GM23248 (cell line): ENCODE measurements around the gene SURF1. TPM values are rescaled to one million over a fixed set of nuclear protein-coding genes. Genes with fewer than 3 reads are reported as not detected.

Experiments
- DNase-seq: peaks from one replicate; pipeline ENCODE4 v3.0.0-alpha.2; 2015
- H2AFZ ChIP-seq: fragments of 200-600 bp; sonication (generic); 2 replicates; pipeline ENCODE4 v1.6.1; 2016; ENCODE audit warnings: antibody characterized with exemption
- H3F3A ChIP-seq: fragments of 200-600 bp; sonication (generic); 2 replicates; pipeline ENCODE4 v1.6.1; 2016; ENCODE audit warnings: mild to moderate bottlenecking, antibody characterized with exemption, mixed run types; ENCODE audit not compliant: insufficient read depth
- H3K27ac ChIP-seq: fragments of 200-600 bp; sonication (generic); 2 replicates; pipeline ENCODE4 v1.5.1; 2016; ENCODE audit warnings: mild to moderate bottlenecking
- H3K27me3 ChIP-seq: fragments of 200-600 bp; sonication (generic); replicated peaks from 2 replicates; pipeline ENCODE4 v1.6.1; 2016; ENCODE audit warnings: mild to moderate bottlenecking; ENCODE audit not compliant: insufficient read depth
- H3K36me3 ChIP-seq: fragments of 200-600 bp; sonication (generic); 2 replicates; pipeline ENCODE4 v1.6.1; 2016; ENCODE audit warnings: low read depth, mild to moderate bottlenecking
- H3K4me1 ChIP-seq: fragments of 200-600 bp; sonication (generic); 2 replicates; pipeline ENCODE4 v1.6.1; 2016; ENCODE audit warnings: mild to moderate bottlenecking; ENCODE audit not compliant: insufficient read depth
- H3K4me2 ChIP-seq: fragments of 200-600 bp; sonication (generic); one replicate; pipeline ENCODE4 v1.6.1; 2016; ENCODE audit warnings: mild to moderate bottlenecking; ENCODE audit not compliant: unreplicated experiment
- H3K4me3 ChIP-seq: fragments of 200-600 bp; sonication (generic); 2 replicates; pipeline ENCODE4 v1.5.1; 2016; ENCODE audit warnings: mild to moderate bottlenecking
- H3K79me2 ChIP-seq: fragments of 200-600 bp; sonication (generic); 2 replicates; pipeline ENCODE4 v1.6.1; 2016; ENCODE audit warnings: mild to moderate bottlenecking; ENCODE audit not compliant: insufficient read depth
- H3K9ac ChIP-seq: fragments of 200-600 bp; sonication (generic); 2 replicates; pipeline ENCODE4 v1.6.1; 2016; ENCODE audit warnings: mild to moderate bottlenecking
- H3K9me2 ChIP-seq: fragments of 200-600 bp; sonication (generic); 2 replicates; pipeline ENCODE4 v1.6.1; 2016; ENCODE audit warnings: mixed run types, mild to moderate bottlenecking, moderate library complexity; ENCODE audit not compliant: insufficient read depth
- H3K9me3 ChIP-seq: fragments of 200-600 bp; sonication (generic); one replicate; pipeline ENCODE4 v1.6.1; 2017; ENCODE audit warnings: low read depth
- H4K20me1 ChIP-seq: fragments of 200-600 bp; sonication (generic); 2 replicates; pipeline ENCODE4 v1.6.0; 2016; ENCODE audit not compliant: insufficient read depth
- EZH2 ChIP-seq: fragments of 200-600 bp; sonication (generic); IDR thresholded peaks from 2 replicates; pipeline ENCODE4 v1.6.1; 2018; ENCODE audit warnings: antibody characterized with exemption, mild to moderate bottlenecking; ENCODE audit not compliant: insufficient read depth, poor library complexity, severe bottlenecking
- EZH2phosphoT487 ChIP-seq: fragments of 200-600 bp; sonication (generic); IDR thresholded peaks from 2 replicates; pipeline ENCODE4 v1.6.1; 2018; ENCODE audit warnings: antibody characterized with exemption, moderate library complexity, mild to moderate bottlenecking, low read depth; ENCODE audit not compliant: insufficient read depth
- WGBS, 2 experiments: methylation state at CpG; one replicate each; pipeline ENCODE4 v1.1.6; 2015 to 2017; ENCODE audit warnings: low lambda C conversion rate in 2 of 2, low coverage in 1 of 2; ENCODE audit errors: missing lambda C conversion rate in 2 of 2; 5-methylcytosine and 5-hydroxymethylcytosine counted together
- in situ Hi-C: fragments of 300-500 bp; cut with MboI; formaldehyde crosslinking; loops from 2 replicates; pipeline ENCODE4 v1.15.0; 2020
- polyA plus RNA-seq: library from polyadenylated mRNA; unstranded; fragments of >200 nt; fragmentation: Nextera tagmentation; extraction: Ambion mirVana; gene quantifications from 2 replicates; pipeline ENCODE4 v1.2.1, GENCODE V29; 2016
- total RNA-seq: library from RNA; depleted of rRNA; stranded (reverse); fragments of >200 nt; shearing (Covaris generic); gene quantifications from 2 replicates; pipeline ENCODE4 v1.2.3, GENCODE V29; 2014

SURF1 gene
- total and polyA plus RNA-seq, 2 experiments from 2014 or later, result 29.1 to 57.4 TPM

GRCh38 chr9:133368249-133368881, 12.1 kb upstream of the SURF1 start:
- 54% methylated on average over 18 of the region's 18 CpGs for WGBS, 2 experiments
- Histone ChIP-seq H3K9me3 (no peaks in the 10 kb centered on the region), H3K27me3 (no peaks in the 10 kb centered on the region), H3K9ac (peak overlapping the region; percentile 28; the same call in 1 of the 2 replicates), H3F3A (peaks cover 32% of the 10 kb centered on the region), H4K20me1 (peaks cover 72% of the 10 kb centered on the region), H3K9me2 (no peaks in the 10 kb centered on the region), H3K4me2 (no peak overlapping the region), H3K79me2 (peaks cover 100% of the 10 kb centered on the region), H3K4me1 (peaks cover 47% of the 10 kb centered on the region), H3K4me3 (no peak overlapping the region), H3K27ac (peak overlapping the region; percentile 0; the same call in 1 of the 2 replicates), H3K36me3 (peaks cover 44% of the 10 kb centered on the region), H2AFZ (no peak overlapping the region)
- in situ Hi-C loops, result no loop called here
- TF ChIP-seq EZH2phosphoT487 (no peak), EZH2 (no peak)
- peak; percentile 40 for DNase-seq

GRCh38 chr9:133367778-133368177, 11.5 kb upstream of the SURF1 start:
- H3K9me3 ChIP-seq, result no peaks in the 10 kb centered on the region
- H3K36me3 ChIP-seq, result peaks cover 44% of the 10 kb centered on the region
- no peak overlapping the region for H2AFZ ChIP-seq
- H3K4me1 ChIP-seq, result peaks cover 43% of the 10 kb centered on the region
- TF ChIP-seq EZH2phosphoT487, result no peak
- no peak for TF ChIP-seq EZH2
- H3K27me3 ChIP-seq, result no peaks in the 10 kb centered on the region
- no peaks in the 10 kb centered on the region for H3K9me2 ChIP-seq
- H3K4me2 ChIP-seq, result no peak overlapping the region
- H3K27ac ChIP-seq, result 0 out of 2 replicates have a peak overlapping the region, but pooled peaks have one; percentile 0
- in situ Hi-C loops, result no loop called here
- H4K20me1 ChIP-seq, result peaks cover 66% of the 10 kb centered on the region
- no peak overlapping the region for H3K4me3 ChIP-seq
- DNase-seq, result no peak
- peak overlapping the region; percentile 28; the same call in 1 of the 2 replicates for H3K9ac ChIP-seq
- WGBS, 2 experiments, result 68 to 69% methylated on average over 10 of the region's 10 CpGs
- H3F3A ChIP-seq, result peaks cover 33% of the 10 kb centered on the region
- H3K79me2 ChIP-seq, result peaks cover 100% of the 10 kb centered on the region

GRCh38 chr9:133367221-133367620, 10.9 kb upstream of the SURF1 start:
- no peak for TF ChIP-seq EZH2
- TF ChIP-seq EZH2phosphoT487, result no peak
- Histone ChIP-seq H4K20me1 (peaks cover 62% of the 10 kb centered on the region), H3K36me3 (peaks cover 48% of the 10 kb centered on the region)

DNA sequence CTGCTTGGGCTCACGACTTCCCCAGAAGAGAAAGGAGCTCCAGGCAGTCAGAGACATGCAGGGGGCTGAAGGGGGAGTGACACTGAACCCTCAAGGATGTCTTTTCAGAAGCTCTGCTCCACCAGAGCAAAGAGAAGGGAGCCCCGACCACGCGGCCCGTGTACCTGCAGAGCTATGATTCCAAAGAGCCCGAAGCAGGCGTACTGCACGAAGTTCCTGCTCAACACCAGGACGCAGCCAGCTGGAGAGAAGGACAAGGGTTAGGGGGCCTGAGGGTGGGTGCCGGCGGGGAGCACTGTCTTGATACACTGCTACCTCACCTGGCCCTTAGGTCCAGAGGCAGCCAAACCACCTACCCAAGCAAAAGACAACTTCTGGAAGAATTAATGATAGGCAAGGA, 10.1 kb upstream of the SURF1 start:
- no peak overlapping the region for H2AFZ ChIP-seq
- in situ Hi-C loops, result no loop called here
- peaks cover 55% of the 10 kb centered on the region for H3K36me3 ChIP-seq
- WGBS, 2 experiments, result 97 to 98% methylated on average over 11 of the region's 11 CpGs
- peaks cover 55% of the 10 kb centered on the region for H4K20me1 ChIP-seq
- H3K4me1 ChIP-seq, result peaks cover 30% of the 10 kb centered on the region
- H3K27ac ChIP-seq, result no peak overlapping the region
- H3K9me3 ChIP-seq, result no peaks in the 10 kb centered on the region
- H3K9me2 ChIP-seq, result no peaks in the 10 kb centered on the region
- H3K9ac ChIP-seq, result no peak overlapping the region
- no peak for TF ChIP-seq EZH2phosphoT487
- TF ChIP-seq EZH2, result no peak
- H3F3A ChIP-seq, result peaks cover 38% of the 10 kb centered on the region
- H3K27me3 ChIP-seq, result no peaks in the 10 kb centered on the region
- no peak overlapping the region for H3K4me2 ChIP-seq
- no peak for DNase-seq
- no peak overlapping the region for H3K4me3 ChIP-seq
- peaks cover 100% of the 10 kb centered on the region for H3K79me2 ChIP-seq

More at GRCh38 chr9:133367221-133367620, 10.9 kb upstream of the SURF1 start:
- Histone ChIP-seq H3K4me3 (no peak overlapping the region), H3K4me1 (peaks cover 38% of the 10 kb centered on the region), H2AFZ (no peak overlapping the region), H3K9me2 (no peaks in the 10 kb centered on the region), H3K27me3 (no peaks in the 10 kb centered on the region), H3K27ac (no peak overlapping the region), H3F3A (peaks cover 33% of the 10 kb centered on the region), H3K79me2 (peaks cover 100% of the 10 kb centered on the region), H3K4me2 (no peak overlapping the region), H3K9me3 (no peaks in the 10 kb centered on the region), H3K9ac (no peak overlapping the region)
- DNase-seq, result no peak
- 88 to 91% methylated on average over 22 of the region's 22 CpGs for WGBS, 2 experiments
- in situ Hi-C loops, result no loop called here
